ENCODE measurements around the gene TNFSF15. TPM values are rescaled to one million over a fixed set of nuclear protein-coding genes. Genes with fewer than 3 reads are reported as not detected.

Gene TNFSF15
- total and polyA plus RNA-seq, 2 donors (not counting 1 experiment from before 2014, with no cell fraction given) = 0.03 TPM; not detected in 1

GRCh38 chr9:114847492-114848417, 41.9 kb upstream of the TNFSF15 start:
- TF ChIP-seq CTCF (IDR thresholded peaks at IDR 0.05) (no peak), EZH2 (IDR thresholded peaks at IDR 0.05; ENCODE audit: borderline replicate concordance, insufficient read depth, low read depth, low read length, poor library complexity, severe bottlenecking) (no peak)
- no peak overlapping the region for H3K4me2 ChIP-seq (replicated peaks; ENCODE audit: low read depth, low read length, poor library complexity, severe bottlenecking)
- no peaks in the 10 kb centered on the region for H3K4me1 ChIP-seq (ENCODE audit: control insufficient read depth in 2 of 2, insufficient read depth in 2 of 2, low read length in 2 of 2)
- WGBS (ENCODE audit: insufficient coverage) = no CpG with 5 or more reads among the region's 4 CpGs
- Mint-ChIP-seq H3K27ac (no peak overlapping the region), H3K4me3 (no peak overlapping the region), H3K27me3 (peaks cover 6% of the 10 kb centered on the region), H3K4me1 (no peaks in the 10 kb centered on the region), H3K9me3 (ENCODE audit: insufficient read depth) (no peaks in the 10 kb centered on the region)
- no peak overlapping the region for H2AFZ ChIP-seq (ENCODE audit: insufficient read depth, low read depth, low read length, poor library complexity, severe bottlenecking)
- H3K4me3 ChIP-seq (ENCODE audit: control extremely low read depth in 1 of 5, extremely low read depth in 1 of 5, insufficient read depth in 1 of 5, low read depth in 2 of 5, low read length in 4 of 5) = no peak overlapping the region
- ATAC-seq (ENCODE audit: low read depth) (no peak), DNase-seq (no peak)
- intact Hi-C loops (cut with micrococcal nuclease) = no loop called here
- H3K9ac ChIP-seq (ENCODE audit: low read length) = no peak overlapping the region
- no peak overlapping the region for H3K27ac ChIP-seq (ENCODE audit: low read length in 2 of 2)
- H3K9me3 ChIP-seq (ENCODE audit: control extremely low read depth in 1 of 3, control insufficient read depth in 2 of 3, insufficient read depth in 1 of 3, low read length in 2 of 3) = no peaks in the 10 kb centered on the region
- H4K20me1 ChIP-seq (ENCODE audit: control insufficient read depth, insufficient read depth, low read length, poor library complexity, severe bottlenecking) = no peaks in the 10 kb centered on the region
- no peaks in the 10 kb centered on the region for H3K79me2 ChIP-seq (ENCODE audit: control insufficient read depth, insufficient read depth, low read length)
- ChIA-PET POLR2A (no interaction called here), CTCF (interaction anchor here (1.2 kb wide), 1 partner anchor 42 kb away, joined by 3 read pairs; no protein-coding TSS in a partner anchor)
- H3K36me3 ChIP-seq (replicated peaks in 1 of 2; ENCODE audit: control extremely low read depth in 1 of 2, control insufficient read depth in 1 of 2, extremely low read depth in 1 of 2, insufficient read depth in 2 of 2, low read length in 1 of 2) = no peaks in the 10 kb centered on the region
- H3K27me3 ChIP-seq (replicated peaks in 1 of 4; ENCODE audit: control extremely low read depth in 1 of 4, control insufficient read depth in 3 of 4, insufficient read depth in 4 of 4, low read length in 3 of 4) = no peaks in the 10 kb centered on the region

GRCh38 chr9:114845373-114845772, 39.5 kb upstream of the TNFSF15 start:
- no CpG with 5 or more reads among the region's 5 CpGs for WGBS (ENCODE audit: insufficient coverage)
- DNase-seq (no peak), ATAC-seq (ENCODE audit: low read depth) (no peak)
- no peak overlapping the region for H3K9ac ChIP-seq (ENCODE audit: low read length)
- TF ChIP-seq EZH2 (IDR thresholded peaks at IDR 0.05; ENCODE audit: borderline replicate concordance, insufficient read depth, low read depth, low read length, poor library complexity, severe bottlenecking) = no peak
- no peak for TF ChIP-seq CTCF (IDR thresholded peaks at IDR 0.05)
- no peak overlapping the region for H3K4me2 ChIP-seq (replicated peaks; ENCODE audit: low read depth, low read length, poor library complexity, severe bottlenecking)
- no peaks in the 10 kb centered on the region for H3K4me1 Mint-ChIP-seq
- no peaks in the 10 kb centered on the region for H3K36me3 ChIP-seq (replicated peaks in 1 of 2; ENCODE audit: control extremely low read depth in 1 of 2, control insufficient read depth in 1 of 2, extremely low read depth in 1 of 2, insufficient read depth in 2 of 2, low read length in 1 of 2)
- no peaks in the 10 kb centered on the region for H3K9me3 ChIP-seq (ENCODE audit: control extremely low read depth in 1 of 3, control insufficient read depth in 2 of 3, insufficient read depth in 1 of 3, low read length in 2 of 3)
- ChIA-PET CTCF (no interaction called here), POLR2A (no interaction called here)
- no peaks in the 10 kb centered on the region for H3K79me2 ChIP-seq (ENCODE audit: control insufficient read depth, insufficient read depth, low read length)
- H3K27me3 Mint-ChIP-seq = peaks cover 10% of the 10 kb centered on the region
- H3K9me3 Mint-ChIP-seq (ENCODE audit: insufficient read depth) = no peaks in the 10 kb centered on the region
- H3K4me3 ChIP-seq (ENCODE audit: control extremely low read depth in 1 of 5, extremely low read depth in 1 of 5, insufficient read depth in 1 of 5, low read depth in 2 of 5, low read length in 4 of 5) = no peak overlapping the region
- H3K4me3 Mint-ChIP-seq = no peak overlapping the region
- H3K4me1 ChIP-seq (ENCODE audit: control insufficient read depth in 2 of 2, insufficient read depth in 2 of 2, low read length in 2 of 2) = no peaks in the 10 kb centered on the region
- intact Hi-C loops (cut with micrococcal nuclease) = no loop called here
- H2AFZ ChIP-seq (ENCODE audit: insufficient read depth, low read depth, low read length, poor library complexity, severe bottlenecking) = no peak overlapping the region
- no peak overlapping the region for H3K27ac ChIP-seq (ENCODE audit: low read length in 2 of 2)
- H3K27me3 ChIP-seq (replicated peaks in 1 of 4; ENCODE audit: control extremely low read depth in 1 of 4, control insufficient read depth in 3 of 4, insufficient read depth in 4 of 4, low read length in 3 of 4) = peaks cover 0 to 2% (median 0%) of the 10 kb centered on the region in 4 experiments
- no peaks in the 10 kb centered on the region for H4K20me1 ChIP-seq (ENCODE audit: control insufficient read depth, insufficient read depth, low read length, poor library complexity, severe bottlenecking)
- no peak overlapping the region for H3K27ac Mint-ChIP-seq
